IMR-90 (cell line): ENCODE data around the gene HDAC9. TPM values are rescaled to one million over a fixed set of nuclear protein-coding genes. Genes with fewer than 3 reads are reported as not detected.

Experiments used
- ATAC-seq: fragments of 200-7000 bp; cut with Tn5 transposase; 2 replicates; pipeline ENCODE4 v1.9.1; 2020; ENCODE audit warnings: low read depth, mild to moderate bottlenecking, moderate library complexity
- BruUV-seq: library from RNA; stranded (reverse); fragments of 400-500 nt; replicated peaks from 2 replicates; lab custom pipeline; 2021; lab: Mats Ljungman, UMichigan
- CTCF ChIA-PET: fragments of 300-600 bp; formaldehyde crosslinking; extraction: SDS; loops from one replicate; lab custom pipeline; 2021; ENCODE audit warnings: antibody characterized with exemption; lab: Yijun Ruan, JAX
- POLR2A ChIA-PET: fragments of 300-600 bp; sonication (Branson Sonifier 250); formaldehyde crosslinking; loops from one replicate; lab custom pipeline; 2022; ENCODE audit warnings: antibody characterized with exemption; ENCODE audit not compliant: unreplicated experiment; lab: Charles Lee
- DNase-seq: peaks from one replicate; pipeline ENCODE4 v3.0.0; 2013
- H2AFZ ChIP-seq: replicated peaks from 2 replicates; pipeline ENCODE3; 2013; ENCODE audit warnings: low read length, mild to moderate bottlenecking; ENCODE audit not compliant: poor library complexity
- H2AK5ac ChIP-seq: 2 replicates; pipeline ENCODE4 v1.6.1; 2013; ENCODE audit warnings: low read depth, low read length, inconsistent platforms
- H2AK9ac ChIP-seq: replicated peaks from 2 replicates; pipeline ENCODE3; 2013; ENCODE audit warnings: mild to moderate bottlenecking, low read depth, low read length, moderate library complexity; ENCODE audit not compliant: poor library complexity
- H2BK120ac ChIP-seq: 2 replicates; pipeline ENCODE4 v1.6.1; 2013; ENCODE audit warnings: low read depth, low read length, inconsistent platforms
- H2BK15ac ChIP-seq: 3 replicates; pipeline ENCODE4 v1.6.1; 2013; ENCODE audit warnings: low read depth, low read length, inconsistent platforms
- H2BK20ac ChIP-seq: 2 replicates; pipeline ENCODE4 v1.6.1; 2013; ENCODE audit warnings: low read depth, mild to moderate bottlenecking, inconsistent platforms, low read length, moderate library complexity
- H2BK5ac ChIP-seq: 2 replicates; pipeline ENCODE4 v1.6.1; 2013; ENCODE audit warnings: mild to moderate bottlenecking, low read depth, low read length, inconsistent platforms; ENCODE audit not compliant: poor library complexity, severe bottlenecking
- H3K14ac ChIP-seq: replicated peaks from 2 replicates; pipeline ENCODE4 v1.6.1; 2013; ENCODE audit warnings: low read depth, low read length, inconsistent platforms
- H3K18ac ChIP-seq: 2 replicates; pipeline ENCODE4 v1.6.1; 2013; ENCODE audit warnings: low read depth, low read length, control low read depth
- H3K23ac ChIP-seq: 2 replicates; pipeline ENCODE4 v1.6.1; 2013; ENCODE audit warnings: low read depth, low read length, inconsistent platforms
- H3K27ac ChIP-seq: 2 replicates; pipeline ENCODE4 v1.5.1; 2013; ENCODE audit warnings: mild to moderate bottlenecking, control low read depth, low read length; ENCODE audit not compliant: insufficient read depth
- H3K27me3 ChIP-seq: 2 replicates; pipeline ENCODE4 v1.6.1; 2013; ENCODE audit warnings: low read length; ENCODE audit not compliant: control insufficient read depth, insufficient read depth
- H3K36me3 ChIP-seq: 2 replicates; pipeline ENCODE4 v1.6.1; 2013; ENCODE audit warnings: low read length, mixed read lengths; ENCODE audit not compliant: control insufficient read depth, insufficient read depth
- H3K4ac ChIP-seq: 2 replicates; pipeline ENCODE4 v1.6.1; 2013; ENCODE audit warnings: low read depth, low read length, inconsistent platforms
- H3K4me1 ChIP-seq: 2 replicates; pipeline ENCODE4 v1.6.1; 2013; ENCODE audit warnings: low read length, mixed read lengths; ENCODE audit not compliant: control insufficient read depth, insufficient read depth
- H3K4me2 ChIP-seq: 2 replicates; pipeline ENCODE4 v1.6.1; 2013; ENCODE audit warnings: low read depth, mild to moderate bottlenecking, control low read depth, low read length, moderate library complexity
- H3K4me3 ChIP-seq: 2 replicates; pipeline ENCODE4 v1.5.1; 2013; ENCODE audit warnings: low read depth, mild to moderate bottlenecking, control low read depth, low read length, moderate library complexity; ENCODE audit not compliant: insufficient read depth
- H3K56ac ChIP-seq: 2 replicates; pipeline ENCODE4 v1.6.1; 2013; ENCODE audit warnings: low read length, inconsistent platforms; ENCODE audit not compliant: insufficient read depth; ENCODE audit errors: extremely low read depth
- H3K79me1 ChIP-seq, 2 experiments: 2 replicates each; pipeline ENCODE4 v1.6.1; 2013; ENCODE audit warnings: low read length in 2 of 2, inconsistent platforms in 1 of 2, low read depth in 1 of 2
- H3K9ac ChIP-seq: 2 replicates; pipeline ENCODE4 v1.6.1; 2013; ENCODE audit warnings: low read depth, low read length, control low read depth
- H3K9me1 ChIP-seq: 2 replicates; pipeline ENCODE4 v1.6.1; 2013; ENCODE audit warnings: low read length, inconsistent platforms; ENCODE audit not compliant: insufficient read depth
- H3K9me3 ChIP-seq: 2 replicates; pipeline ENCODE4 v1.6.1; 2013; ENCODE audit warnings: low read length; ENCODE audit not compliant: control insufficient read depth, insufficient read depth
- H4K20me1 ChIP-seq: 2 replicates; pipeline ENCODE4 v1.6.1; 2013; ENCODE audit warnings: low read length, inconsistent platforms; ENCODE audit not compliant: insufficient read depth
- H4K5ac ChIP-seq: 2 replicates; pipeline ENCODE4 v1.6.1; 2013; ENCODE audit warnings: mild to moderate bottlenecking, low read depth, low read length, control low read depth
- H4K8ac ChIP-seq, 2 experiments: 2 replicates each; pipeline ENCODE4 v1.6.1; 2013; ENCODE audit warnings: low read depth in 2 of 2, low read length in 2 of 2, control low read depth in 1 of 2, inconsistent platforms in 1 of 2
- H4K91ac ChIP-seq: 2 replicates; pipeline ENCODE4 v1.6.1; 2013; ENCODE audit warnings: low read depth, low read length, inconsistent platforms; ENCODE audit not compliant: insufficient read depth
- BHLHE40 ChIP-seq: fragments of 150-350 bp; IDR thresholded peaks from 2 replicates; pipeline ENCODE4 v1.6.1; 2016; ENCODE audit warnings: mild to moderate bottlenecking, low read depth, low read length
- CEBPB ChIP-seq: IDR thresholded peaks from 2 replicates; pipeline ENCODE4 v1.6.1; 2012; ENCODE audit warnings: low read depth, low read length, improper control_type of control experiment
- CHD1 ChIP-seq: IDR thresholded peaks from 2 replicates; pipeline ENCODE4 v1.6.1; 2012; ENCODE audit warnings: low read depth, low read length, improper control_type of control experiment
- CTCF ChIP-seq: conservative IDR thresholded peaks from 2 replicates; pipeline ENCODE4 v1.5.1; 2012; ENCODE audit warnings: mild to moderate bottlenecking, low read depth, low read length, improper control_type of control experiment
- ELK1 ChIP-seq: fragments of 150-350 bp; IDR thresholded peaks from 2 replicates; pipeline ENCODE4 v1.6.1; 2016; ENCODE audit warnings: low read depth, mild to moderate bottlenecking, low read length, moderate library complexity, borderline replicate concordance
- FOS ChIP-seq: fragments of 150-350 bp; IDR thresholded peaks from 2 replicates; pipeline ENCODE4 v1.6.1; 2016; ENCODE audit warnings: low read depth, low read length
- MAFK ChIP-seq: IDR thresholded peaks from 2 replicates; pipeline ENCODE4 v1.6.1; 2012; ENCODE audit warnings: low read depth, low read length, improper control_type of control experiment
- MAZ ChIP-seq: IDR thresholded peaks from 2 replicates; pipeline ENCODE4 v1.6.1; 2012; ENCODE audit warnings: low read depth, mild to moderate bottlenecking, low read length, improper control_type of control experiment, moderate library complexity, borderline replicate concordance
- MXI1 ChIP-seq: IDR thresholded peaks from 2 replicates; pipeline ENCODE4 v1.6.1; 2012; ENCODE audit warnings: low read depth, mild to moderate bottlenecking, low read length, moderate library complexity, borderline replicate concordance
- NFE2L2 ChIP-seq: fragments of 150-350 bp; IDR thresholded peaks from 2 replicates; pipeline ENCODE4 v1.6.1; 2016; ENCODE audit warnings: low read depth, mild to moderate bottlenecking, low read length
- POLR2A ChIP-seq: IDR thresholded peaks from 2 replicates; pipeline ENCODE4 v1.6.1; 2012; ENCODE audit warnings: mild to moderate bottlenecking, low read depth, low read length
- RAD21 ChIP-seq: IDR thresholded peaks from 2 replicates; pipeline ENCODE4 v1.6.1; 2012; ENCODE audit warnings: low read length, improper control_type of control experiment
- RCOR1 ChIP-seq: IDR thresholded peaks from 2 replicates; pipeline ENCODE4 v1.6.1; 2012; ENCODE audit warnings: mild to moderate bottlenecking, low read length, improper control_type of control experiment; ENCODE audit not compliant: insufficient replicate concordance
- RFX5 ChIP-seq: IDR thresholded peaks from 2 replicates; pipeline ENCODE4 v1.8.0; 2012; ENCODE audit warnings: low read depth, mild to moderate bottlenecking, low read length, moderate library complexity
- SMC3 ChIP-seq: fragments of 150-350 bp; IDR thresholded peaks from 2 replicates; pipeline ENCODE4 v1.6.1; 2016; ENCODE audit warnings: low read depth, mild to moderate bottlenecking, antibody characterized with exemption, low read length, moderate library complexity
- USF2 ChIP-seq: fragments of 150-350 bp; IDR thresholded peaks from 2 replicates; pipeline ENCODE4 v1.6.1; 2017; ENCODE audit warnings: mild to moderate bottlenecking, antibody characterized with exemption, low read length, low read depth
- WGBS, 2 experiments: methylation state at CpG; one replicate each; pipeline versions ENCODE4 v1.1.5 to v1.1.7; 2013; ENCODE audit warnings: missing lambda C conversion rate in 2 of 2; ENCODE audit not compliant: insufficient read length in 1 of 2; ENCODE audit errors: extremely low coverage in 2 of 2; 5-methylcytosine and 5-hydroxymethylcytosine counted together
- dilution Hi-C: fragments of 300-500 bp; cut with HindIII; formaldehyde crosslinking; loops from one replicate; pipeline ENCODE4 v1.14.3; 2018; ENCODE audit warnings: low sequenced_read_pairs; ENCODE audit not compliant: unreplicated experiment
- in situ Hi-C: fragments of 300-500 bp; cut with MboI; formaldehyde crosslinking; loops from 3 replicates; pipeline ENCODE4 v1.14.3; 2019; ENCODE audit warnings: low sequenced_read_pairs, inconsistent platforms, mixed read lengths
- intact Hi-C: fragments of 100-400 bp; cut with micrococcal nuclease; formaldehyde crosslinking; loops from 2 replicates; pipeline ENCODE4 v1.10.0; 2022
- polyA plus RNA-seq, 3 experiments: library from polyadenylated mRNA; depleted of rRNA; stranded (reverse); fragments of >200 nt; gene quantifications; 2 replicates each; pipeline ENCODE4 v1.2.3, GENCODE V29; 2012; ENCODE audit warnings: low replicate concordance in 1 of 3
- total RNA-seq: library from RNA; depleted of rRNA; stranded (reverse); fragments of >200 nt; gene quantifications from 2 replicates; pipeline ENCODE4 v1.2.3, GENCODE V29; 2012

The HDAC9 gene
- total and polyA plus RNA-seq, 2 of the 4 experiments (the other 2 are of a cell fraction) = 4.3 to 24.7 TPM

GRCh38 chr7:18553605-18554003 is 58.1 kb downstream of the HDAC9 start:
- Histone ChIP-seq H3K36me3 (no peaks in the 10 kb centered on the region), H2AFZ (no peak overlapping the region), H2BK120ac (no peak overlapping the region), H2BK15ac (no peak overlapping the region; the same call in 1 of the 3 replicates), H2BK20ac (no peak overlapping the region), H4K20me1 (no peaks in the 10 kb centered on the region), H3K9me3 (no peaks in the 10 kb centered on the region), H2AK9ac (no peak overlapping the region), H2BK5ac (no peak overlapping the region), H3K9ac (no peak overlapping the region), H4K91ac (no peak overlapping the region), H3K23ac (no peak overlapping the region), H3K4me2 (no peak overlapping the region), H4K5ac (no peak overlapping the region), H3K27ac (no peak overlapping the region), H2AK5ac (no peak overlapping the region), H3K9me1 (0 out of 2 replicates have a peak, but pooled peaks cover under 1% of the 10 kb centered on the region), H3K27me3 (no peaks in the 10 kb centered on the region), H3K18ac (no peak overlapping the region), H3K56ac (no peak overlapping the region), H3K4me3 (no peak overlapping the region), H3K4me1 (no peaks in the 10 kb centered on the region; the same call in 1 of the 2 replicates), H3K14ac (no peak overlapping the region), H3K4ac (no peak overlapping the region), H3K79me1 (0 out of 4 replicates have a peak, but pooled peaks cover 0 to under 1% of the 10 kb centered on the region in 2 experiments), H4K8ac (no peak overlapping the region)
- in situ Hi-C loops (loop anchor here (25.0 kb wide), 1 partner anchor 866 kb away; no protein-coding TSS in a partner anchor), dilution Hi-C loops (no loop called here), intact Hi-C loops (loop anchor here (10.0 kb wide), 1 partner anchor 1229 kb away; no protein-coding TSS in a partner anchor)
- ATAC-seq = no peak
- CTCF ChIA-PET = no interaction called here
- BruUV-seq = no TSS peak
- no CpG with 5 or more reads among the region's 3 CpGs for WGBS, 2 experiments
- no peak for DNase-seq
- POLR2A ChIA-PET = no interaction called here
- TF ChIP-seq BHLHE40 (no peak), CEBPB (no peak), CTCF (no peak), MAFK (no peak), POLR2A (no peak), USF2 (no peak), MXI1 (no peak), FOS (no peak), MAZ (no peak), ELK1 (no peak), RFX5 (no peak), SMC3 (no peak), NFE2L2 (no peak), RAD21 (no peak), CHD1 (no peak), RCOR1 (no peak)
